ENCODE measurements around the gene HYKK. TPM values are rescaled to one million over a fixed set of nuclear protein-coding genes. Genes with fewer than 3 reads are reported as not detected.

HYKK gene
- total and polyA plus RNA-seq, 10 of the 15 experiments (the other 5 are each of a cell fraction or from before 2014, with no cell fraction given) = 0.15 to 0.98 (median 0.49) TPM

- 82% methylated on average over 5 of the region's 5 CpGs for WGBS (ENCODE audit: insufficient coverage, insufficient replicate concordance, low lambda C conversion rate, missing lambda C conversion rate)
- Histone ChIP-seq H3K4me2 (ENCODE audit: control insufficient read depth, insufficient read depth) (no peak overlapping the region), H3K27ac (ENCODE audit: control insufficient read depth, insufficient read depth) (no peak overlapping the region; the same call in 1 of the 2 replicates), H3K27me3 (replicated peaks in 1 of 2; ENCODE audit: control insufficient read depth in 2 of 2, insufficient read depth in 2 of 2, low read length in 1 of 2) (no peaks in the 10 kb centered on the region), H3K4me3 (no peak overlapping the region), H3K4me1 (ENCODE audit: control insufficient read depth, insufficient read depth, low read length) (peaks cover 6% of the 10 kb centered on the region), H2AFZ (ENCODE audit: control insufficient read depth, low read depth, low read length) (peak overlapping the region; percentile 37; the same call in 1 of the 2 replicates), H3K36me3 (ENCODE audit: control insufficient read depth in 2 of 2, insufficient read depth in 2 of 2, low read length in 1 of 2) (peaks cover 3 to 17% of the 10 kb centered on the region in 2 experiments), H3K79me2 (ENCODE audit: control insufficient read depth, insufficient read depth, low read length) (no peaks in the 10 kb centered on the region), H3K9me3 (replicated peaks; ENCODE audit: control insufficient read depth, insufficient read depth, low read length) (no peaks in the 10 kb centered on the region), H4K20me1 (ENCODE audit: control insufficient read depth, insufficient read depth) (no peaks in the 10 kb centered on the region), H3K9ac (ENCODE audit: control insufficient read depth, insufficient read depth, low read length) (no peak overlapping the region)
- POLR2A ChIA-PET = interaction anchor here (0.9 to 1.7 kb wide), 2 partner anchors 12 to 14 kb away, joined by 3 to 4 read pairs; partner anchors contain the start of gene PSMA4
- DNase-seq (ENCODE audit: low read depth, low spot score) (no peak), ATAC-seq (no peak; the same call in 2 of the 3 replicates), FAIRE-seq (no peak)
- in situ Hi-C loops (cut with MboI) = no loop called here
- SMC1A ChIA-PET (ENCODE audit: uncharacterized antibody, unreplicated experiment) = interaction anchor here (1.0 to 2.1 kb wide), 5 partner anchors 10 to 16 kb away, joined by 3 to 11 read pairs (median 4); partner anchors contain the start of genes CHRNA5 and PSMA4
- RAD21 ChIA-PET (ENCODE audit: unreplicated experiment) = interaction anchor here (0.5 to 1.4 kb wide), 3 partner anchors 11 to 16 kb away, joined by 3 to 5 read pairs (median 3); no protein-coding TSS in a partner anchor
- CTCF ChIA-PET = interaction anchor here (1.0 to 1.2 kb wide), 3 partner anchors 11 to 186 kb away, joined by 3 read pairs; partner anchors contain the start of gene PSMA4
- no TSS peak for BruUV-seq (replicated peaks)
- intact Hi-C loops (cut with micrococcal nuclease; ENCODE audit: unreplicated experiment) = no loop called here
- TF ChIP-seq MAX (IDR thresholded peaks at IDR 0.05; ENCODE audit: low read depth, low read length) = no peak
- no peak for TF ChIP-seq CREM (IDR thresholded peaks at IDR 0.05; ENCODE audit: low read depth)
- no peak for TF ChIP-seq PBX3 (IDR thresholded peaks at IDR 0.05; ENCODE audit: insufficient replicate concordance, low read depth, low read length)
- no peak for TF ChIP-seq ZNF274 (IDR thresholded peaks at IDR 0.05; ENCODE audit: insufficient read depth, insufficient read length)
- no peak for TF ChIP-seq ZBTB11 (CRISPR knock-in tag; IDR thresholded peaks at IDR 0.05)
- no peak for TF ChIP-seq E4F1 (IDR thresholded peaks at IDR 0.05; ENCODE audit: borderline replicate concordance, partially characterized antibody)
- no peak for TF ChIP-seq CUX1 (IDR thresholded peaks at IDR 0.05; ENCODE audit: insufficient replicate concordance, low read depth, low read length)
- no peak for TF ChIP-seq IRF5 (IDR thresholded peaks at IDR 0.05; ENCODE audit: borderline replicate concordance)
Measured at GRCh38 chr15:78552597-78552996, 45.2 kb downstream of the HYKK start.

Data from GM12878 (cell line).